Stimulated activated CD8-positive, alpha-beta memory T cell treated with anti-CD3 and anti-CD28 coated beads, Interleukin-15, amount 100 ng/mL, for 48 hours (primary cell): Measurements from ENCODE around the gene DNAH17.
"Not testable (repeated sequence)": the region's sequence is repeated elsewhere in the genome, so short reads cannot be mapped to it uniquely, and the experiment has no call there.

Source experiments
- DNase-seq, 2 donors: peaks; one replicate each; pipeline ENCODE4 v3.0.0-alpha.2; 2020; ENCODE audit warnings: low read depth in 2 of 2

DNAH17 gene

GRCh38 chr17:78477913-78478756 lies 99.1 kb downstream of the DNAH17 start:
- DNase-seq = no peak

- DNase-seq = no peak
Measured at GRCh38 chr17:78476973-78477372, 100.2 kb downstream of the DNAH17 start.

GRCh38 chr17:78476149-78476548 lies 101.0 kb downstream of the DNAH17 start:
- DNase-seq = no peak

- no peak for DNase-seq
Measured at GRCh38 chr17:78475211-78475610, 102.0 kb downstream of the DNAH17 start.

GRCh38 chr17:78474614-78475146 lies 102.5 kb downstream of the DNAH17 start:
- peak; percentile 33 to 41 for DNase-seq

GRCh38 chr17:78473951-78474613 lies 103.1 kb downstream of the DNAH17 start:
- no peak for DNase-seq

- no peak for DNase-seq
Measured at GRCh38 chr17:78472035-78472905, 104.9 kb downstream of the DNAH17 start.

GRCh38 chr17:78471635-78472034 lies 105.6 kb downstream of the DNAH17 start:
- no peak for DNase-seq

- DNase-seq = no peak
Measured at GRCh38 chr17:78469443-78469842, 107.8 kb downstream of the DNAH17 start.

GRCh38 chr17:78468366-78468765 lies 108.8 kb downstream of the DNAH17 start:
- DNase-seq = no peak

GRCh38 chr17:78466786-78467715 lies 110.1 kb downstream of the DNAH17 start:
- DNase-seq = no peak

- not testable (repeated sequence) for DNase-seq
Measured at GRCh38 chr17:78466109-78466785, 110.9 kb downstream of the DNAH17 start.

GRCh38 chr17:78462148-78462547 lies 115.0 kb downstream of the DNAH17 start:
- no peak for DNase-seq

- DNase-seq = no peak
Measured at GRCh38 chr17:78461799-78462053, 115.5 kb downstream of the DNAH17 start.

GRCh38 chr17:78460951-78461798 lies 116.0 kb downstream of the DNAH17 start:
- no peak for DNase-seq

- DNase-seq = no peak
Measured at GRCh38 chr17:78460176-78460675, 117.0 kb downstream of the DNAH17 start.

GRCh38 chr17:78459696-78460095 lies 117.5 kb downstream of the DNAH17 start:
- DNase-seq = no peak

GRCh38 chr17:78458736-78459335 lies 118.4 kb downstream of the DNAH17 start:
- no peak for DNase-seq

GRCh38 chr17:78458091-78458490 lies 119.1 kb downstream of the DNAH17 start:
- DNase-seq = no peak
